ENCODE results near the gene MRPL24.
A peak's percentile ranks its signal among the peaks of the same experiment; 100 is the strongest.

MRPL24 gene

GRCh38 chr1:156742801-156743200, 1.9 kb upstream of the MRPL24 start:
- DNase-seq = no peak

- no peak for DNase-seq
Measured at GRCh38 chr1:156742017-156742416, 1.1 kb upstream of the MRPL24 start.

- DNase-seq = no peak
Measured at GRCh38 chr1:156741481-156741983, 644 bp upstream of the MRPL24 start.

GRCh38 chr1:156740237-156740740, 599 bp downstream of the MRPL24 start:
- DNase-seq = no peak

GRCh38 chr1:156738916-156739315, 2.0 kb downstream of the MRPL24 start:
- no peak for DNase-seq

- DNase-seq = no peak
Measured at GRCh38 chr1:156738407-156738806, 2.5 kb downstream of the MRPL24 start.

GRCh38 chr1:156733989-156734584, 6.8 kb downstream of the MRPL24 start:
- no peak for DNase-seq

- peak; percentile 88 to 97 (median 93) for DNase-seq
Measured at GRCh38 chr1:156728599-156729462, 12.1 kb downstream of the MRPL24 start, which contains the start of gene ISG20L2. TSS of gene ISG20L2 (minus strand) at chr1:156728766. CDS start at chr1:156727652, 1,114 bp downstream.

GRCh38 chr1:156727926-156728598, 12.8 kb downstream of the MRPL24 start, which contains the start of gene METTL25B:
TSS of gene METTL25B (plus strand) at chr1:156728469. CDS start at chr1:156729105, 636 bp downstream.
- DNase-seq = peak in 4 of 6 experiments; percentile 68 to 90 (median 78)

GRCh38 chr1:156727492-156727891, 13.4 kb downstream of the MRPL24 start:
- DNase-seq = no peak

- DNase-seq = peak in 5 of 6 experiments; percentile 10 to 44 (median 38)
Measured at GRCh38 chr1:156726549-156727226, 14.2 kb downstream of the MRPL24 start.

GRCh38 chr1:156725683-156726280, 15.1 kb downstream of the MRPL24 start:
- peak; percentile 41 to 82 (median 70) for DNase-seq

GRCh38 chr1:156721535-156721934, 19.4 kb downstream of the MRPL24 start:
- DNase-seq = no peak

GRCh38 chr1:156721131-156721530, 19.8 kb downstream of the MRPL24 start:
- no peak for DNase-seq

GRCh38 chr1:156717351-156717750, 23.5 kb downstream of the MRPL24 start:
- DNase-seq = no peak

GRCh38 chr1:156714830-156715229, 26.1 kb downstream of the MRPL24 start:
- no peak for DNase-seq

GRCh38 chr1:156712626-156713025, 28.3 kb downstream of the MRPL24 start:
- DNase-seq = no peak

- no peak for DNase-seq
Measured at GRCh38 chr1:156711011-156711817, 29.7 kb downstream of the MRPL24 start.

- DNase-seq = no peak
Measured at GRCh38 chr1:156709757-156710489, 31.0 kb downstream of the MRPL24 start.

- DNase-seq = no peak
Measured at GRCh38 chr1:156709031-156709430, 31.9 kb downstream of the MRPL24 start.
